Renal pelvis (tissue), 4 donors: ENCODE measurements around the gene TECR. TPM values are rescaled to one million over a fixed set of nuclear protein-coding genes. Genes with fewer than 3 reads are reported as not detected.
A peak's percentile ranks its signal among the peaks of the same experiment; 100 is the strongest.
"Not testable (repeated sequence)": the region's sequence is repeated elsewhere in the genome, so short reads cannot be mapped to it uniquely, and the experiment has no call there.

ENCODE experiments used
- DNase-seq: peaks from one replicate; pipeline ENCODE4 v3.0.0-alpha.2; 2013
- polyA plus RNA-seq, 3 donors: library from polyadenylated mRNA; unstranded; fragments of 120-200 nt; gene quantifications; one replicate each; pipeline ENCODE4 v1.2.1, GENCODE V29; 2013; ENCODE audit not compliant: insufficient read length in 3 of 3

The TECR gene
- polyA plus RNA-seq, 3 donors: 156 to 183 (median 160) TPM

GRCh38 chr19:14528419-14529253 is 758 bp upstream of the TECR start:
- no peak for DNase-seq

- no peak for DNase-seq
Observed at GRCh38 chr19:14530005-14530348, 583 bp downstream of the TECR start.

GRCh38 chr19:14530506-14530905 is 1.1 kb downstream of the TECR start:
- no peak for DNase-seq

GRCh38 chr19:14533450-14533849 is 4.1 kb downstream of the TECR start:
- DNase-seq: no peak

GRCh38 chr19:14536926-14537692 is 7.7 kb downstream of the TECR start:
- peak; percentile 58 for DNase-seq

- no peak for DNase-seq
Observed at GRCh38 chr19:14540741-14541525, 11.5 kb downstream of the TECR start.

GRCh38 chr19:14541979-14542378 is 12.6 kb downstream of the TECR start:
- not testable (repeated sequence) for DNase-seq

GRCh38 chr19:14542711-14543328 is 13.4 kb downstream of the TECR start:
- no peak for DNase-seq

- no peak for DNase-seq
Observed at GRCh38 chr19:14544047-14544446, 14.7 kb downstream of the TECR start.

GRCh38 chr19:14544977-14545715 is 15.8 kb downstream of the TECR start:
- no peak for DNase-seq

GRCh38 chr19:14545716-14546082 is 16.3 kb downstream of the TECR start:
- no peak for DNase-seq

- no peak for DNase-seq
Observed at GRCh38 chr19:14550201-14550754, 20.9 kb downstream of the TECR start.

- DNase-seq: not testable (repeated sequence)
Observed at GRCh38 chr19:14551134-14552005, 22.0 kb downstream of the TECR start.

- DNase-seq: not testable (repeated sequence)
Observed at GRCh38 chr19:14552006-14552360, 22.6 kb downstream of the TECR start.

GRCh38 chr19:14553042-14553938 is 23.9 kb downstream of the TECR start:
- DNase-seq: no peak

- no peak for DNase-seq
Observed at GRCh38 chr19:14553939-14554243, 24.5 kb downstream of the TECR start.

GRCh38 chr19:14554382-14554812 is 25.0 kb downstream of the TECR start:
- DNase-seq: no peak

- no peak for DNase-seq
Observed at GRCh38 chr19:14555918-14556661, 26.7 kb downstream of the TECR start.
